Measurements from ENCODE around the gene MYL6. TPM values are rescaled to one million over a fixed set of nuclear protein-coding genes. Genes with fewer than 3 reads are reported as not detected.

The MYL6 gene
- total and polyA plus RNA-seq, 9 of the 15 experiments (the other 6 are each of a cell fraction or from before 2014, with no cell fraction given) = 557 to 1,664 (median 958) TPM

DNA sequence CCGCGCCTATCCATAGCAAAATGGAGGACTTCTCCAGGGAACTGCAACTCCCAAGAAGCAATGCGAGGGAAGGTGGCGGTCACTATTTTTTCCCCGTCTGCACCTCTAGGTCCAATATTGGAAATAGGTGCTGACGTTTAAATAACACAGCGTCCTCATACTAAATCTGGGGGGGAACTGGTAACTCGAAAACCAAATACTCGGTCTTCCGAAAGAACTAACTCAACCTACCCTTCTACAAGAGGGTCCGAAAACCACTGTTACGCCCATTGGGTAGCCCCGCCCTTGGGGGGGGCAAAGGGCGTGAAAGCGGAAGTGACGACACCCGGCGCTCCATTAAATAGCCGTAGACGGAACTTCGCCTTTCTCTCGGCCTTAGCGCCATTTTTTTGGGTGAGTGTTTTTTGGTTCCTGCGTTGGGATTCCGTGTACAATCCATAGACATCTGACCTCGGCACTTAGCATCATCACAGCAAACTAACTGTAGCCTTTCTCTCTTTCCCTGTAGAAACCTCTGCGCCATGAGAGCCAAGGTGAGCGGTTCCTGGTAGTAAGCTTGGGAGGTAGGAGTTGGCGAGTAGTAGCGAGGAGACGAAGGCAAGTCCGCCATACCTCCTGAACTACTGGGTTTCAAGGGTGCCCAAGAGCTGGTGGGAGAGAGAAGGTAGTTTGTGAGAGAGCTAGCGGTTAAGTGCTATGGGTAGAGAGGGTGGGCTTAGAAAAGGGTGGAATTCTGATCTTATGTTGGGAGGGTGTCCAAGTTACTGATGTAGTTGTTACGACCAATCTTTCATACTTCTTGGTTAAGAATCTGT is 41.7 kb upstream of the MYL6 start, which contains the start of gene RPL41 (continued):
- TF ChIP-seq MYC (IDR thresholded peaks at IDR 0.05; ENCODE audit: low read depth, low read length) (peak; percentile 98), MYC (CRISPR knock-in tag; IDR thresholded peaks at IDR 0.05; ENCODE audit: borderline replicate concordance, low read depth) (peak; percentile 86; the same call in 1 of the 2 replicates), NEUROD1 (IDR thresholded peaks at IDR 0.05; ENCODE audit: borderline replicate concordance, low read depth, low read length, partially characterized antibody) (peak; percentile 29), TCF7L2 (IDR thresholded peaks at IDR 0.05; ENCODE audit: low read depth, low read length) (no peak), TRIM24 (IDR thresholded peaks at IDR 0.05) (peak in 1 of 2 experiments; percentile 24; a peak in 2 of 4 replicates), FOXK2 (conservative IDR thresholded peaks at IDR 0.05 in 1 of 2, IDR thresholded peaks at IDR 0.05 in 1 of 2; ENCODE audit: low read depth in 2 of 2) (no peak), ETV6 (IDR thresholded peaks at IDR 0.05; ENCODE audit: borderline replicate concordance in 1 of 2, low read depth in 2 of 2, low read length in 1 of 2) (0 out of 4 replicates have a peak, but pooled peaks of 1 of the 2 experiments have one; percentile 19), ETV6 (CRISPR knock-in tag; IDR thresholded peaks at IDR 0.05; ENCODE audit: borderline replicate concordance) (no peak), ZFP36 (IDR thresholded peaks at IDR 0.05; ENCODE audit: low read depth, low read length, partially characterized antibody) (no peak), ZNF384 (IDR thresholded peaks at IDR 0.05; ENCODE audit: low read depth, low read length) (no peak; the same call in 1 of the 2 replicates), CXXC5 (CRISPR knock-in tag; IDR thresholded peaks at IDR 0.05) (peak; percentile 70), FUS (optimal IDR thresholded peaks at IDR 0.05; ENCODE audit: low read depth, low read length) (no peak), PHF20 (IDR thresholded peaks at IDR 0.05; ENCODE audit: partially characterized antibody) (peak; percentile 89), THRAP3 (IDR thresholded peaks at IDR 0.05; ENCODE audit: borderline replicate concordance) (peak; percentile 93; the same call in 1 of the 2 replicates), CREBBP (IDR thresholded peaks at IDR 0.05; ENCODE audit: low read depth, low read length) (no peak), HOXB6 (CRISPR knock-in tag; IDR thresholded peaks at IDR 0.05; ENCODE audit: borderline replicate concordance) (no peak), TAF7 (tag; IDR thresholded peaks at IDR 0.05) (peak; percentile 99), POU5F1 (IDR thresholded peaks at IDR 0.05; ENCODE audit: borderline replicate concordance, low read depth, low read length, partially characterized antibody) (no peak)
- TF ChIP-seq, protein P1, sequence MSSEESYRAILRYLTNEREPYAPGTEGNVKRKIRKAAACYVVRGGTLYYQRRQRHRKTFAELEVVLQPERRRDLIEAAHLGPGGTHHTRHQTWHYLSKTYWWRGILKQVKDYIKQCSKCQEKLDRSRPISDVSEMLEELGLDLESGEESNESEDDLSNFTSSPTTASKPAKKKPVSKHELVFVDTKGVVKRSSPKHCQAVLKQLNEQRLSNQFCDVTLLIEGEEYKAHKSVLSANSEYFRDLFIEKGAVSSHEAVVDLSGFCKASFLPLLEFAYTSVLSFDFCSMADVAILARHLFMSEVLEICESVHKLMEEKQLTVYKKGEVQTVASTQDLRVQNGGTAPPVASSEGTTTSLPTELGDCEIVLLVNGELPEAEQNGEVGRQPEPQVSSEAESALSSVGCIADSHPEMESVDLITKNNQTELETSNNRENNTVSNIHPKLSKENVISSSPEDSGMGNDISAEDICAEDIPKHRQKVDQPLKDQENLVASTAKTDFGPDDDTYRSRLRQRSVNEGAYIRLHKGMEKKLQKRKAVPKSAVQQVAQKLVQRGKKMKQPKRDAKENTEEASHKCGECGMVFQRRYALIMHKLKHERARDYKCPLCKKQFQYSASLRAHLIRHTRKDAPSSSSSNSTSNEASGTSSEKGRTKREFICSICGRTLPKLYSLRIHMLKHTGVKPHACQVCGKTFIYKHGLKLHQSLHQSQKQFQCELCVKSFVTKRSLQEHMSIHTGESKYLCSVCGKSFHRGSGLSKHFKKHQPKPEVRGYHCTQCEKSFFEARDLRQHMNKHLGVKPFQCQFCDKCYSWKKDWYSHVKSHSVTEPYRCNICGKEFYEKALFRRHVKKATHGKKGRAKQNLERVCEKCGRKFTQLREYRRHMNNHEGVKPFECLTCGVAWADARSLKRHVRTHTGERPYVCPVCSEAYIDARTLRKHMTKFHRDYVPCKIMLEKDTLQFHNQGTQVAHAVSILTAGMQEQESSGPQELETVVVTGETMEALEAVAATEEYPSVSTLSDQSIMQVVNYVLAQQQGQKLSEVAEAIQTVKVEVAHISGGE (CRISPR knock-in tag; IDR thresholded peaks at IDR 0.05) = peak in 2 of 3 experiments; percentile 38 to 95; a peak in 3 of 6 replicates
- TF ChIP-seq, protein P2, sequence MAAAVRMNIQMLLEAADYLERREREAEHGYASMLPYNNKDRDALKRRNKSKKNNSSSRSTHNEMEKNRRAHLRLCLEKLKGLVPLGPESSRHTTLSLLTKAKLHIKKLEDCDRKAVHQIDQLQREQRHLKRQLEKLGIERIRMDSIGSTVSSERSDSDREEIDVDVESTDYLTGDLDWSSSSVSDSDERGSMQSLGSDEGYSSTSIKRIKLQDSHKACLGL (CRISPR knock-in tag; IDR thresholded peaks at IDR 0.05; ENCODE audit: borderline replicate concordance, poor library complexity, severe bottlenecking) = peak; percentile 39
- TF ChIP-seq, protein P3, sequence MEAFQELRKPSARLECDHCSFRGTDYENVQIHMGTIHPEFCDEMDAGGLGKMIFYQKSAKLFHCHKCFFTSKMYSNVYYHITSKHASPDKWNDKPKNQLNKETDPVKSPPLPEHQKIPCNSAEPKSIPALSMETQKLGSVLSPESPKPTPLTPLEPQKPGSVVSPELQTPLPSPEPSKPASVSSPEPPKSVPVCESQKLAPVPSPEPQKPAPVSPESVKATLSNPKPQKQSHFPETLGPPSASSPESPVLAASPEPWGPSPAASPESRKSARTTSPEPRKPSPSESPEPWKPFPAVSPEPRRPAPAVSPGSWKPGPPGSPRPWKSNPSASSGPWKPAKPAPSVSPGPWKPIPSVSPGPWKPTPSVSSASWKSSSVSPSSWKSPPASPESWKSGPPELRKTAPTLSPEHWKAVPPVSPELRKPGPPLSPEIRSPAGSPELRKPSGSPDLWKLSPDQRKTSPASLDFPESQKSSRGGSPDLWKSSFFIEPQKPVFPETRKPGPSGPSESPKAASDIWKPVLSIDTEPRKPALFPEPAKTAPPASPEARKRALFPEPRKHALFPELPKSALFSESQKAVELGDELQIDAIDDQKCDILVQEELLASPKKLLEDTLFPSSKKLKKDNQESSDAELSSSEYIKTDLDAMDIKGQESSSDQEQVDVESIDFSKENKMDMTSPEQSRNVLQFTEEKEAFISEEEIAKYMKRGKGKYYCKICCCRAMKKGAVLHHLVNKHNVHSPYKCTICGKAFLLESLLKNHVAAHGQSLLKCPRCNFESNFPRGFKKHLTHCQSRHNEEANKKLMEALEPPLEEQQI (IDR thresholded peaks at IDR 0.05) = peak; percentile 89

All from K562 (cell line).